Measurements from ENCODE around the gene DEPDC5. TPM values are rescaled to one million over a fixed set of nuclear protein-coding genes. Genes with fewer than 3 reads are reported as not detected.

Gene DEPDC5
- total RNA-seq, 1 donor from 2014 or later, result 22.5 TPM

- no peak for DNase-seq (ENCODE audit: low read depth)
Observed at GRCh38 chr22:31950226-31950625, 196.4 kb downstream of the DEPDC5 start.

DNA sequence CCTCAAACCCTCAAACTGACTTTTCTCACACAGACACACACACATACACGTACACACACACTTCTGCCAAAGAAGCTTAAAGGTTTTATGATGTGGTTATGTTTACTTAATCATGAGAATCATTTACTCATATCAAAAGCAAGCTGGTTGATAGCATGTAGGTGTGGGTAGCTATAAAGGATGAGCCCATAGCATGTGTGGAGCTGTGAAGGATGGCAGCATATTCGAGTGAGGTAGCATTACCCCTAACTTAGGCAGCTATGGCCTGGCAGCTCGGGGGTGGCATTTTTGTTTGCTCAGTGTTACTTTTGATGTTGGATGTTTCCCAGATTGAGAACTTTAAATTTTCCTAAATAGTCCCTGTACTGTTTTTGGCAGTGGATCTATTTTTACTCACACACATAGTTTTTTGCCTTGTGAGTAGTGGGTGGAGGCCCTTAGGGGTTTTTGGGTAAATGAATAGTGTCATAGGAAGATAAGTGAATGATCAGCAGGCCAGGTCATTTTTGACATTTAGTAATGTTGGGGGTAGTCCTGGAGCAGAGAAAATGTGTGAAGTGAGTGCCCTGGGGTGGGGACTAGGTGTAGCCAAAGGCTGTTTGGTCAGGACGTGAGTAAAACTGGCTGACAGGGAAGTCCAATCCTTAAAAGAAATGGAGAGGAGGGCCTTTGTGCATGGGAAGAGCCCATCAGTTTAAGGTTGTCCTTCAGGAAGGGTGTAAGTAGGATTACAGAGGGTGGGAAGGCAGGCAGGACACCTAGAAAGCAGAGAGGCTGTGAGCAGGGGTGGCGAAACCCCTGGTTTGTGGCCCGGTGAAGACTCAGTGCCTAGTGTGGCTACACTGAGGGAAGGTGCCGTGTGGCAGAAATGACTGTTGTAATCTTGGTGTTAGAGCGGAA lies 197.6 kb downstream of the DEPDC5 start:
- no peak for DNase-seq (ENCODE audit: low read depth)

DNA sequence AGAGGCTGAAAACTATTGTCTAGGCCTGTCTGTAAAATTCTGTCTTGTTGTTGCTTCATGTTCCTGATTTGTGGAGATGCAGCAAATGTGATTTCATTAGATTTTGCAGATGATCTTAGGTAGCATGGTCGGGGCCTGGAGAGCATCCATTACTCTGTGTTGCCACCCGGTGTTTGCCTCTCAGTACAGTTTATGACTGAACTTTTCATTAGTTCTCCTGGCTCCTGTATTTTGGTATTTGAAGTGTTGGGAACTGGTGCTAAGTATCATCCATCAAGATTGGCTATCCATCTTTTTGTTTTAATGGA lies 198.2 kb downstream of the DEPDC5 start:
- no peak for DNase-seq (ENCODE audit: low read depth)

GRCh38 chr22:31952472-31952871 lies 198.7 kb downstream of the DEPDC5 start:
- peak; percentile 84 for DNase-seq (ENCODE audit: low read depth)

GRCh38 chr22:31953261-31953660 lies 199.4 kb downstream of the DEPDC5 start:
- DNase-seq (ENCODE audit: low read depth), result no peak

- DNase-seq (ENCODE audit: low read depth), result no peak
Observed at GRCh38 chr22:31954535-31955523, 201.0 kb downstream of the DEPDC5 start.

GRCh38 chr22:31956360-31956759 lies 202.5 kb downstream of the DEPDC5 start:
- DNase-seq (ENCODE audit: low read depth), result no peak

Other genes starting within 250 kb of the DEPDC5 start
- 77.1 and 81.6 TPM in 2 replicates for gene PISD, start 91.8 kb upstream of the DEPDC5 start, total RNA-seq
- 16.5 and 54.7 TPM in 2 replicates for gene PRR14L, start 3.9 kb upstream of the DEPDC5 start, total RNA-seq
- gene YWHAH, start 190.5 kb downstream of the DEPDC5 start, total RNA-seq, result 138 and 224 TPM in 2 replicates

Data from renal cortical epithelial cell (primary cell).